Pancreas (tissue), 10 donors: ENCODE results near the gene ZNF514. TPM values are rescaled to one million over a fixed set of nuclear protein-coding genes. Genes with fewer than 3 reads are reported as not detected.

Experiments
- ATAC-seq, 4 donors: fragments of 200-7000 bp; cut with Tn5 transposase; one replicate each; pipeline versions ENCODE4 v1.8.0 to v1.9.1; 2020; ENCODE audit warnings: mild to moderate bottlenecking in 4 of 4, moderate library complexity in 4 of 4
- DNase-seq, 6 donors: peaks; one replicate each; pipeline ENCODE4 v3.0.0-alpha.2; 2020
- FAIRE-seq: peaks from 2 replicates; lab custom pipeline; 2012; peaks lifted over from hg19 to GRCh38; lab: Jason Lieb, UNC
- H3K27ac ChIP-seq, 4 donors: fragments of 200-600 bp; sonication (generic); 1 replicate in 3 of 4; 2 replicates in 1 of 4; pipeline versions ENCODE4 v1.5.0 to v1.8.0; 2020
- H3K27me3 ChIP-seq, 4 donors: fragments of 200-600 bp; one replicate each; pipeline ENCODE4 v1.8.0; 2021
- H3K36me3 ChIP-seq, 3 donors: fragments of 200-600 bp; sonication (generic) in 1 of 3; one replicate each; pipeline versions ENCODE4 v1.5.0 to v1.8.0; 2020 to 2021
- H3K4me1 ChIP-seq, 3 donors: fragments of 200-600 bp; one replicate each; pipeline ENCODE4 v1.8.0; 2021
- H3K4me3 ChIP-seq, 4 donors: fragments of 200-600 bp; sonication (generic) in 2 of 4; one replicate each; pipeline versions ENCODE4 v1.5.0 to v1.8.0; 2020 to 2021
- H3K9me3 ChIP-seq, 4 donors: fragments of 200-600 bp; one replicate each; pipeline ENCODE4 v1.8.0; 2021
- WGBS, 2 donors: extraction: QIAGEN DNeasy Blood & Tissue Kit; methylation state at CpG; one replicate each; pipeline ENCODE4 v1.1.7; 2013; 5-methylcytosine and 5-hydroxymethylcytosine counted together
- intact Hi-C, 3 donors: fragments of 100-400 bp; cut with DNase I; formaldehyde crosslinking; loops; one replicate each; pipeline versions ENCODE4 v1.11.1 to v1.14.2; 2022
- polyA plus RNA-seq, 2 donors: library from polyadenylated mRNA; stranded (reverse); fragments of 200-250 nt; gene quantifications; one replicate each; pipeline ENCODE4 v1.2.3, GENCODE V29; 2013
- total RNA-seq, 6 donors: library from RNA; stranded (reverse); fragmentation: NEBNext Ultra II Directional in 4 of 6; extraction: Animal tissue kit (Norgen Biotek cat#: 25700) in 4 of 6; gene quantifications; one replicate each; pipeline versions ENCODE4 v1.2.1 to v1.2.4, GENCODE V29; 2021 to 2023
- TF ChIP-seq, protein P1 (sequence below), 4 donors: fragments of 200-600 bp; sonication (generic) in 3 of 4; IDR thresholded peaks; one replicate each; pipeline versions ENCODE4 v1.5.0 to v1.8.0; 2021; ENCODE audit warnings: antibody characterized with exemption in 4 of 4
- donor health status: healthy with polysubstance abuse.
- donor health status: DM: no; HTN: no; CAD: no; lungs with moderate emphysema.
- donor health status: DM: no; HTN: no; CAD: no.
- donor health status: control.
- donor health status: control.
- donor health status: Bipolar disorder and iron deficiency.
- donor health status: DM: yes; HTN: yes; CAD: no.
- donor health status: DM: no; HTN: no; CAD: no.
- donor health status: DM: no; HTN: no; CAD: no.
- donor health status: DM: yes; HTN: yes; CAD: no.

Gene ZNF514
- total and polyA plus RNA-seq, 8 donors, result 7.2 to 16.3 (median 9.0) TPM

DNA sequence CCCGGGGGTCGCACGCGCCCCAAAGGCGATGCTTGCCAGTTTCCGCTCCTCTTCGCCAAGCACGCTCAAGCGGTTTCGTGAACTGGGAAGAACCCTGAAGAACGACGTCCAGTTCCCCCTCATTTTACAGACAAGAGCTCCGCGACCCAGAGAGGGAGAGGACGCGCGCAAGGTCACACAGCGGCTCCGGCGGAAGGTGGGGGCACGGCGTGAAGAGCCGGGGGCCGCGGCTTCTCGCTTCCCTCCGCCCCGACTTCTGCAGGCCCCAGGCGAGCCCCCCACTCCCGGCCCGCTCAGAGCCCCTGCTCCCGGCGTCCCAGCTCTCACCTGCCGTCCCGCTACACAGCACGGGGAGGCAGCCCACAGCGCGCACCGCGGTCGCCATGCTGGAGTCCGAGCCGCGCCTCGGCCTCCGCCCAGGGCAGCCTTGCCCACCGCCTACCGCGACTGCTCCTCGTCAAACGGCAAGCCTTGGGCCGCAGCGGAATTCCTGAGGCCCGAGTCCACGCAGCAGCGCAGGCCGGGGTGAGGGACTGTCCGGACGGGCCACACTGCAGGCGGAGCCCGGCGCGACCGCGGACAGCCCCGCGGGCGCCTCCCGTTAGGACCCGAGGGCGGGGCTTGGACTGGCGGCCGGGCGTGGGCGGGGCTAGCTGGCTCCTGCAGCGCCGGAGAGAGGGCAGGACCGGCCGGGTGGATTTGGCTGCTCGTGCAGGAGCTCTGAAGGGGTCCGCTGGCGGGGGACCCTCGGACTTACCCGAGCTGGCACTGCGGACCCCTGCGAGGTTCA lies 38.0 kb downstream of the ZNF514 start, which contains the start of gene MRPS5:
Gene MRPS5, minus strand, starts transcription at position 402 of the 790 bp plus-strand sequence. Its CDS starts 17 bp downstream, at position 385.
- no peaks in the 10 kb centered on the region for H3K27me3 ChIP-seq
- intact Hi-C loops, result no loop called here
- DNase-seq (peak; percentile 81 to 96 (median 88)), ATAC-seq (peak; percentile 98 to 99 (median 98)), FAIRE-seq (no peak)
- 0% methylated on average over 84 to 86 of the region's 86 CpGs for WGBS, 2 donors
- TF ChIP-seq, protein P1, sequence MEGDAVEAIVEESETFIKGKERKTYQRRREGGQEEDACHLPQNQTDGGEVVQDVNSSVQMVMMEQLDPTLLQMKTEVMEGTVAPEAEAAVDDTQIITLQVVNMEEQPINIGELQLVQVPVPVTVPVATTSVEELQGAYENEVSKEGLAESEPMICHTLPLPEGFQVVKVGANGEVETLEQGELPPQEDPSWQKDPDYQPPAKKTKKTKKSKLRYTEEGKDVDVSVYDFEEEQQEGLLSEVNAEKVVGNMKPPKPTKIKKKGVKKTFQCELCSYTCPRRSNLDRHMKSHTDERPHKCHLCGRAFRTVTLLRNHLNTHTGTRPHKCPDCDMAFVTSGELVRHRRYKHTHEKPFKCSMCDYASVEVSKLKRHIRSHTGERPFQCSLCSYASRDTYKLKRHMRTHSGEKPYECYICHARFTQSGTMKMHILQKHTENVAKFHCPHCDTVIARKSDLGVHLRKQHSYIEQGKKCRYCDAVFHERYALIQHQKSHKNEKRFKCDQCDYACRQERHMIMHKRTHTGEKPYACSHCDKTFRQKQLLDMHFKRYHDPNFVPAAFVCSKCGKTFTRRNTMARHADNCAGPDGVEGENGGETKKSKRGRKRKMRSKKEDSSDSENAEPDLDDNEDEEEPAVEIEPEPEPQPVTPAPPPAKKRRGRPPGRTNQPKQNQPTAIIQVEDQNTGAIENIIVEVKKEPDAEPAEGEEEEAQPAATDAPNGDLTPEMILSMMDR (IDR thresholded peaks at IDR 0.05), result no peak
- peaks cover 0 to 12% (median 11%) of the 10 kb centered on the region in 3 donors for H3K4me1 ChIP-seq
- H3K9me3 ChIP-seq, result no peaks in the 10 kb centered on the region
- H3K36me3 ChIP-seq, result no peaks in the 10 kb centered on the region
- peak within 1 kb of the TSS; percentile 93 to 96 (median 96) for H3K27ac ChIP-seq
- H3K4me3 ChIP-seq, result peak within 1 kb of the TSS; percentile 62 to 99 (median 92)

DNA sequence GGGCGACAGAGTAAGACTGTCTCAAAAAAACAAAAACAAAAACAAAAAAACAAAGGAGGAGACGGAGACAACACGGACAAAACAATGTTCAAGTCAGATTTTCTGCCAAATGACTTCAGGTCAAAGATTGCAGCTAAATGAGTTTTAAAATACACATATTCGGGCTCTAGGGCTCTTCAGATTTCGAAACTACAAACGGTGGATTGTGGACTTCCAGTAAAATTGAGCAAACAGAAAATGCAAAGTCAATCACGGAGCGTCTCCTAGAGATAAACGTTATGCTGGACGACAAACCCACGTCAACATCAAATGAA lies 38.6 kb downstream of the ZNF514 start:
- intact Hi-C loops, result no loop called here
- Histone ChIP-seq H3K27me3 (no peaks in the 10 kb centered on the region), H3K36me3 (no peaks in the 10 kb centered on the region), H3K4me3 (peak overlapping the region; percentile 62 to 99 (median 92)), H3K4me1 (peaks cover 0 to 12% (median 11%) of the 10 kb centered on the region in 3 donors), H3K27ac (peak overlapping the region in 2 of 4 donors; percentile 96), H3K9me3 (no peaks in the 10 kb centered on the region)
- DNase-seq, result no peak
- ATAC-seq, result peak in 2 of 4 donors; percentile 7 to 27
- 0 to 1% methylated on average over 11 of the region's 11 CpGs for WGBS, 2 donors
- no peak for FAIRE-seq
- TF ChIP-seq, protein P1 (IDR thresholded peaks at IDR 0.05), result no peak

- Histone ChIP-seq H3K4me3 (no peak overlapping the region), H3K9me3 (no peaks in the 10 kb centered on the region), H3K4me1 (peaks cover 0 to 10% (median 9%) of the 10 kb centered on the region in 3 donors), H3K27ac (no peak overlapping the region), H3K27me3 (no peaks in the 10 kb centered on the region), H3K36me3 (peaks cover 0 to 4% (median 3%) of the 10 kb centered on the region in 3 donors)
- ATAC-seq (peak; percentile 93 to 100 (median 98)), DNase-seq (peak; percentile 57 to 78 (median 74)), FAIRE-seq (no peak)
- WGBS, 2 donors, result 8 to 11% methylated on average over 7 of the region's 7 CpGs
- intact Hi-C loops, result loop anchor here in 1 of 3 donors (10.0 kb wide), 1 partner anchor 91 kb away; the partner anchor contains the start of gene MAL
- TF ChIP-seq, protein P1 (IDR thresholded peaks at IDR 0.05), result peak; percentile 43 to 63 (median 51)
These were observed 44.2 kb downstream of the ZNF514 start for GRCh38 chr2:95115418-95115817.

GRCh38 chr2:95113464-95113863 lies 46.2 kb downstream of the ZNF514 start:
- H3K4me3 ChIP-seq, result no peak overlapping the region
- FAIRE-seq (no peak), DNase-seq (no peak), ATAC-seq (no peak)
- H3K27me3 ChIP-seq, result no peaks in the 10 kb centered on the region
- intact Hi-C loops, result loop anchor here in 1 of 3 donors (10.0 kb wide), 1 partner anchor 89 kb away; the partner anchor contains the start of gene MAL
- WGBS, 2 donors, result 90 to 95% methylated on average over 7 of the region's 7 CpGs
- no peaks in the 10 kb centered on the region for H3K4me1 ChIP-seq
- TF ChIP-seq, protein P1 (IDR thresholded peaks at IDR 0.05), result no peak
- no peaks in the 10 kb centered on the region for H3K9me3 ChIP-seq
- H3K36me3 ChIP-seq, result peaks cover 0 to 23% (median 17%) of the 10 kb centered on the region in 3 donors
- no peak overlapping the region for H3K27ac ChIP-seq
